HG02588 (cell line): ENCODE data around the gene FTO.

Experiments
- ATAC-seq: cut with Tn5 transposase; IDR thresholded peaks from one replicate; pipeline ENCODE4 v1.9.1; 2021; ENCODE audit warnings: mild to moderate bottlenecking, moderate library complexity; ENCODE audit not compliant: unreplicated experiment

FTO gene

GRCh38 chr16:53924331-53925106, 220.6 kb downstream of the FTO start:
- ATAC-seq = no peak

- ATAC-seq = no peak
These were observed 221.1 kb downstream of the FTO start for GRCh38 chr16:53925107-53925410.

DNA sequence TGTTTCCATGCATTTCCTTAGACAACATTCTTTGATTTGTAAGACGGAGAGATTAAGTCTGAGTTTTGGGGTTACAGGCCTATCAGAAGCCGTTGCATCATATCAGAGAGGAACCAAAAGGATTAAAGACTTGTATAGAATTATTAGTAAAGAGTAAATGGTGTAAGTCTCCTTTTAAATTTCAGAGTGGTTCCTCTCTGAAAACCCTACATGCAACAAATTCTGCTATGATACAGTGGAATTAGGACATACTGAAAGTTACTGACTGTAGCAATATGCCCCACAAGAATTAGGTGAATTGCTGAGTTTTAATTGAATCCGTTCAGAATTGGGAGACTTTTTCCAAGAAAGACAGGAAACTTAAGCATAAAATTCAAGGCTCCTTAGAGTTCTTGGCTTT, 221.6 kb downstream of the FTO start:
- no peak for ATAC-seq

DNA sequence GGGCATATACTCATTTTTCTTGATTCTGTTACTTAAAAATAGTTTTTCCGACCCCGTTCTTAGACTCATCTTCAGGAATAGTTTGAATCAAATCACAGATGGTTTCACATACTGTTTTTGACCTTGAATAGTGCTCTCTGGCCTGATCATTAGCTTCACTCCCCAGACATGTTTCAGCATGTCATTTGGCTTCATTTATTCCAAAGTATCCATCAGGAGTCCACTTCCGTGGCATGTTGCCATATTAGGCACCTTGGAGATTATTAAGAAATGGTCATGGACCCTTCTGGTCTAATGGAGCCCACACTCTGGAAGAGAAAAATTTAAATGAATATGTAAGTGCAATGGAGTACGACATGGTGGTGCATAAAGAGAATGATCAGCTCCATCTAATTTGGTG, 222.3 kb downstream of the FTO start:
- ATAC-seq = no peak

- ATAC-seq = no peak
These were observed 229.0 kb downstream of the FTO start for GRCh38 chr16:53932975-53933374.

DNA sequence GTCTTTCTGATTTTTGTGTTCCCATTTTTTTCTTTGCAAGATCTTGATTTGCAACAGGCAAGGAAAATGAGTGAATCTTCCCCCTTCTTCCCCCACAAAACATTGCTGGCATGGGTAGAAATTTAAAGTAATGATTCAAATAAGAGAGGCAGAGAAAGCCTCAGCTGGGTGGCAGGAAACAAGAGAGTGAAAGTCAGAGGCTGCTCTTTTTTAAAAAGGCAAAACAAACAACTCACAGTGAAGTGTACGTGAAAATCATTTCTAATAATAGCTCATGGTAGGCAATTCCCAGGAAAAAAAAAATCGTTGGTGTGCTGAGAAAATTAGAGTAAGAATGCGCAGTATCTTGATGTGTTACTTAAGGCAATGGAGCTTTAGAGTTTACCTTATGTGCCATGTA, 229.5 kb downstream of the FTO start:
- ATAC-seq = no peak

DNA sequence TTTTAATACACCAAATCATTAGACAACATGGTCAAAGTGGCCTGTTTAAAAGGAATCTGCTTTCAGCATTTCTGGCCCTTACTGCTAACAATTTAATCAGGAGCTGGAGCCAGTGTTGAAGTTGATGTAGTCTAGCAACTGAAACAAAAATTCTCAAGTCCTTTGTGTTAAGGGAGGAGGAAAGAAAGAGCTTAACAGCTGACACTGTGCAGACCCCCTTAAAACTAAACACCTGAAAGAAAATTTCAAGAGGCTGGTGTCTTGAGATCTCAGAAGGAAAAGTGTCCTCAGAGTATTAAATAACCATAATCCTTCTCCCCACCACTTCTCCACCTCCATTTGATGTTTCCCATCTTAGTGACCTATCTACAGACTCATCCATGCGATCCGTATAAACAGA, 232.1 kb downstream of the FTO start:
- no peak for ATAC-seq

- no peak for ATAC-seq
These were observed 232.6 kb downstream of the FTO start for GRCh38 chr16:53936529-53936928.

- ATAC-seq = no peak
These were observed 233.4 kb downstream of the FTO start for GRCh38 chr16:53937161-53937880.

GRCh38 chr16:53944025-53944424, 240.1 kb downstream of the FTO start:
- no peak for ATAC-seq

DNA sequence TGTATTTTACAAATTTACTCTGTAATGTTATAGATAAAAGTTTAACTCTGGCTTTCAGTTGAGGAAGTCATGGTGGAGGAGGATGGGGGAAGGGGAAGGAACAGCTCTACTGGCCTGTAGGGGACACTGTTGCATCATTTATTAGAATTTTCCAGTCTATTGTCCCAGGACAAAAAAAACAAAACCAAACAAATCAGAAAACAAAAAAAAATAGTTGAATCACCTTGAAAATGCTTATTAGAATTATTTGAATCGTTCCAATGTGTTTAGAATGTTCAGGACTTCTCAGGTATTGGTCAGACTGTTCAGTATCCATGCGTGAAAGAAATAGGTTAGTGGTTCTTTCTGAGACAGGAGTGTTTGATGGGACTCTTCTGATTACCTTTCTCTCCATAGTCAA, 242.0 kb downstream of the FTO start:
- no peak for ATAC-seq

DNA sequence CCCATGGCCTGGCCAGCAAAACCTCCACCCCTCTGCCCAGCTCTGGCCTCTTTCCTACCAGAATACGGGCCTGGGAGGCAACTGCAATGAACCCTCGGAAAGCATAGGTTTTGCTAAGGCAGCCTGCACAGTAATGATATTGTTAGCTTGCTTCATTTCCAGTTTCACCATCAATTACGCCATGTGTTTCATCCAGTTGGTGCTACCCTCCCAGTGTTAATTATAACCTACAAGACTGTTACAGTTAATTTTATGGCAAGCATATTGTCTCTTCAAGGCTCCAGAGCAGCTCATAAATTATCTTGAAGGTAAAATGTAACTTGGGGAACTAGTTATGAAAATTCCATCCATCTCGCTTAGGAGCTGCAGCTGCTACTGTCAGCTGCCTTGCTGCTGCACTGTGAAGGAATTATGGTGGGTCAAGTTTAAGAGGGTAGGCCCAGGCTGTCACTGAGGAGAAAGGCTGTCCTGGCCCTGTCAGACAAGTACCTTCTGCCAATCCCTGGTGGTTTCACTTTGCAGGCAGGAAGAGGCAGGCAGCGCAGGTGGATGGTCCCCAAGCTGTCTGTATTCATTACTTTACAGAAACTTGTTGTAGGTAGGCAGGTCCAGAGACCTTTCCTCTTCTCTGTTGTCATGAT, 242.9 kb downstream of the FTO start:
- no peak for ATAC-seq

- no peak for ATAC-seq
These were observed 243.7 kb downstream of the FTO start for GRCh38 chr16:53947642-53948041.

DNA sequence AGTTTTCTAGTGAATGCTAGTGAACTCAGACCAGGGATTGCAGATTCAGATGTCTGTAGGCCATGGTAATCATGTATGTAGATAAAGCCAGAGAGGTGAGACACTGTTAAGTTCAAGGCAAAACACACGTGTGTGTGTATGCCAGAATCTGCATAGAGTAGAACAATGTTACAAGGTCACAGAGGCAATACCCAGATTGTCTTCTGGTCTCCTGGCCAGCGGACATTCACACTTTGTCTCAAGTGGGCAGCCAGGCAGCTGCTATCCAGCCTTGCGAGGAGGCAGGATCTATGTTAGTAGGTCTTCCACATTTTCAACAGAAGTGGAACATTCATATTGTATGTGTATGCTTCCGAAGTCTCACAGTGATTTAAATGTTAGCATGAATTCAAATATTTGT, 244.4 kb downstream of the FTO start:
- ATAC-seq = no peak

GRCh38 chr16:53948734-53949430, 244.9 kb downstream of the FTO start:
- no peak for ATAC-seq

DNA sequence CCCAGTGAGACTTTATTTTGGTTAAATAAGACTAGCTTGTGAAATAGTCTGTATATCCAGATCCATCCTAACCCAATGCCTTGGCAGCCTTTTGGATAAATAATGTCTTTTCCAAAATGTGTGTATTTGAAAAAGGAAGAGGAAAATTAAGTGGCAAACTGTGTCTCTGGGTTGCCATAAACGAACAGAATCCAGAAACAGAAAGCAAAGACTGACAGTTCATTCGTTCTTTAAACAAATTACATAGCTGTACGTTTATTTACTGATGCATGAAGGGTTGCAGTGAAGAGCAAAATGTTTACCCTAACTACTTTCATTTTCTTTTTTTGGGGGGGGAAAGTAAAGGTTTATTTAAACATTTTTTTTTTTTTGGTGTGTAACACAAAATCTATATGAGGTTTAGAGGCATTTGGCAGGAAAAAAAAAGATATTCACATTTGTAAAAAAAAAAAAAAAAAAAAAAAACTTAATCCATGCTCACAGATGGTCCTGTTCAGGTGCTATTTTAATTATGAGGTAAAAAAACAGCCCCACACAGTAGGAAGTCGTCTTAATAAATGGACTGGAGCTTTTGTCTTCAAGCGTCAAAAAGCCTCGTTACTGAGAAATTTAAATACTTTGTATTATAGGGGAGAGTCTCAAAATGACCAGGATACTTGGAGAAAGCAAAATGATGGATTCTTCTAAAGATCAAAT, 245.9 kb downstream of the FTO start:
- peak; percentile 41 for ATAC-seq

DNA sequence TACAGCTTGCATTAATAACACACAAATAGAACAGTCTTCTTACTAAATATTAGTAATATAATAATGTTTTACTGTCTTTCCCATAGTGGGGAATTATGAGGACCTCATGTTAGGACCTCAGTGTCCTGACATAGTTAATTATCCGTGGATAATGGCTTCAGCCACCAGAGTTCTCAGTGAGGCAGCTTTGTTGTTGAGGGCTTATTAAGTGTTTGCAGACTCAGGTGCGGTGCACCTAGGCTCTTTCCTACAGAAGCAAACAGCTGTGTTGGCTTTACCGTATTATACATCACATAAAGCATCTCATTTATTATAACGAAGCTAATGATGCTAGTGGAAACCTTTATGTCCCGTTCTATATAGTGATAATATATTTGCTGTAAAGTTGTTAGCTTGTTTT, 246.7 kb downstream of the FTO start:
- no peak for ATAC-seq

DNA sequence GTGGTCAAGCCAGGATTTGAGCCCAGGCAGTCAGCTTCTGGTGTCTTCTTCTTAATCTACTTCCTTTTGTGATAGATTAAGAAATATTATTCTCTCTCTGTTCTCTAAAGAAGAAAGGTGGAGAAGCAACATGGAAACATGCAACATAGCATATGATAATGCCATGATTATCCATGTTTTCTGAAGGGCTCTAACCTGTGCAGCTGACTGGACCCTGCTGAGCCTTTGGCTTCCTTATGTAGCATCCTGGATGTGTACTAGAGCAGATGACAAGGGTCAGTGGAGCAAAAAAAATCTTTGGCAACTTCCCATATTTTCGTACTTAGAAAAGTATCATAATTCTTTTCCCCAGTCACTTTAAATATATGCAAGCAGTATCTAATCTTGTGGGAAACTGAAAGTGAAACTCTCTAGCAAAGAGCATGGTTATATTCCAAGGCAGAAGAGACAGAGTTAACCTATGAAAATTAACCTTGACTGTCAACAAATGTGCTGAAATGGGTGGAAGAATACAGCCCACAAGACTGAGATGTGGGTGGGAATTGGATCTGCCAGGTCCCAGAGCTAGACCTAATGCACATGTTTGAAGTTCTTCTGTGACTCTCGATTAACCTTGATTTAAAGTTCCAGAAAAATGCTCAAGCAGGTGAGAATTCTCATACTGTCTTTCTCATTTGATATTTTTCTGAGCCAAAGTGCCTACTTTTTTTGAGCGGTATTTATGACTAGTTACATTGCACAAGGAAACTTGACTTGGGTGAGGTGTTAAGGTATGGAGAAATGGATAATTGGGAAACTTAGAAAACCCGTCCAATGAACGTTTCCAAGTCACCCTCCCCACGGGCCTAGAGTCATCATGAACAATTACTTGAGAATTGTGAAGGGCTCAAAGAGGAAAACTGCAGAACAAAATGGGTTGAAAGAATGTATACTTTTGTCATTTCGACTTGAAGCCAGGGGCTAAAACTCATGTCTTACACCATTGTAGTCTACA, 248.6 kb downstream of the FTO start:
- ATAC-seq = peak; percentile 69

- no peak for ATAC-seq
These were observed 249.4 kb downstream of the FTO start for GRCh38 chr16:53953336-53953735.
